ENCODE measurements around the gene DUT.

DNA sequence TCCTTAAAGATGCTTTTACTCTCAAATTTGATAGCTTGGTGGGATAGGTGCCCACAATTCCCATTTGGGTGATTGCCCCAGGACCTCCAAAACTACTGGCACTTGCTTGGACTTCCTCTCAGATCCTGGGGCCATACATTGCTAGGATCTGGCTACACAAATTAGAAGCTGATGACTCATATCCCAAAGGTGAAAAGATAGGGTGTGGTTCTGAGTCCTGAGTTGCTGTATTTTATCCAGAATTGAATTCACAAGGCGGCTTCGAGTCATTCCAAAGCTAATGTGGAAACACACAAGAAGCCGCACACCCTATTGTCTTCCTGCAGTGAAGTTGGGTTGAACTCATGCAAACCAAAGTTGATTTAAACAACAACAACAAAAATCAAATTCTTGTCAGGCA lies 53.4 kb downstream of the DUT start:
- TF ChIP-seq, protein P1, sequence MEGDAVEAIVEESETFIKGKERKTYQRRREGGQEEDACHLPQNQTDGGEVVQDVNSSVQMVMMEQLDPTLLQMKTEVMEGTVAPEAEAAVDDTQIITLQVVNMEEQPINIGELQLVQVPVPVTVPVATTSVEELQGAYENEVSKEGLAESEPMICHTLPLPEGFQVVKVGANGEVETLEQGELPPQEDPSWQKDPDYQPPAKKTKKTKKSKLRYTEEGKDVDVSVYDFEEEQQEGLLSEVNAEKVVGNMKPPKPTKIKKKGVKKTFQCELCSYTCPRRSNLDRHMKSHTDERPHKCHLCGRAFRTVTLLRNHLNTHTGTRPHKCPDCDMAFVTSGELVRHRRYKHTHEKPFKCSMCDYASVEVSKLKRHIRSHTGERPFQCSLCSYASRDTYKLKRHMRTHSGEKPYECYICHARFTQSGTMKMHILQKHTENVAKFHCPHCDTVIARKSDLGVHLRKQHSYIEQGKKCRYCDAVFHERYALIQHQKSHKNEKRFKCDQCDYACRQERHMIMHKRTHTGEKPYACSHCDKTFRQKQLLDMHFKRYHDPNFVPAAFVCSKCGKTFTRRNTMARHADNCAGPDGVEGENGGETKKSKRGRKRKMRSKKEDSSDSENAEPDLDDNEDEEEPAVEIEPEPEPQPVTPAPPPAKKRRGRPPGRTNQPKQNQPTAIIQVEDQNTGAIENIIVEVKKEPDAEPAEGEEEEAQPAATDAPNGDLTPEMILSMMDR (IDR thresholded peaks at IDR 0.05; ENCODE audit: insufficient read depth, low read depth, low read length) = no peak
- TF ChIP-seq EZH2 (IDR thresholded peaks at IDR 0.05; ENCODE audit: insufficient read depth, low read length) = no peak
